Measurements from ENCODE around the gene VWA5B2. TPM values are rescaled to one million over a fixed set of nuclear protein-coding genes. Genes with fewer than 3 reads are reported as not detected.

VWA5B2 gene
- total RNA-seq, 1 experiment from 2014 or later = 2.7 TPM

- Mint-ChIP-seq H3K36me3 (ENCODE audit: insufficient read depth in 1 of 3, low read depth in 3 of 3) (peaks cover 45 to 76% (median 65%) of the 10 kb centered on the region in 3 experiments), H3K27ac (no peak overlapping the region)
- no CpG with 5 or more reads among the region's 13 CpGs for WGBS (ENCODE audit: extremely low coverage, insufficient read length, low lambda C conversion rate)
Observed at GRCh38 chr3:184189421-184189820, 40.0 kb upstream of the VWA5B2 start.

More at GRCh38 chr3:184189421-184189820, 40.0 kb upstream of the VWA5B2 start:
- no peak overlapping the region for H2BK5ac ChIP-seq (ENCODE audit: insufficient read length, low read length)
- H2AK5ac ChIP-seq (ENCODE audit: insufficient read length, low read length) = no peak overlapping the region
- no peaks in the 10 kb centered on the region for H3K4me1 ChIP-seq (ENCODE audit: insufficient read depth, low read length)
- DNase-seq = no peak
- H4K8ac ChIP-seq (replicated peaks; ENCODE audit: insufficient read length, low read depth, low read length) = no peak overlapping the region
- H3K27ac ChIP-seq (ENCODE audit: insufficient read length, low read depth, low read length) = no peak overlapping the region
- H2AFZ ChIP-seq (ENCODE audit: low read length) = no peak overlapping the region
- H3K9ac ChIP-seq (ENCODE audit: extremely low read depth, insufficient read length, low read length) = no peak overlapping the region
- H4K20me1 ChIP-seq (ENCODE audit: control insufficient read depth, insufficient read depth, insufficient read length) = no peaks in the 10 kb centered on the region
- H2BK120ac ChIP-seq (ENCODE audit: low read depth, low read length, poor library complexity, severe bottlenecking) = no peak overlapping the region
- H3K23ac ChIP-seq (ENCODE audit: insufficient read length, low read depth, low read length) = no peak overlapping the region
- Mint-ChIP-seq H3K4me3 (no peak overlapping the region), H3K9me3 (no peaks in the 10 kb centered on the region; a peak in 1 of 5 replicates), H3K27me3 (ENCODE audit: low read depth) (peaks cover 1% of the 10 kb centered on the region; the same call in 1 of the 2 replicates), H3K4me1 (peaks cover 20 to 21% of the 10 kb centered on the region in 2 experiments)
- H3K18ac ChIP-seq (ENCODE audit: insufficient read length, low read depth, low read length) = no peak overlapping the region
- H3K14ac ChIP-seq (ENCODE audit: insufficient read depth, low read length) = no peak overlapping the region
- H3K27me3 ChIP-seq (ENCODE audit: insufficient read depth, low read length) = no peaks in the 10 kb centered on the region
- H3T11ph ChIP-seq (ENCODE audit: low read length) = no peak overlapping the region
- H2BK12ac ChIP-seq (ENCODE audit: insufficient read length, low read depth, low read length) = no peak overlapping the region
- H3K79me2 ChIP-seq (ENCODE audit: insufficient read depth, low read length) = peaks cover 5% of the 10 kb centered on the region; the same call in 1 of the 2 replicates
- no peak overlapping the region for H2BK20ac ChIP-seq (ENCODE audit: low read depth, low read length, poor library complexity, severe bottlenecking)
- H4K91ac ChIP-seq (ENCODE audit: insufficient read length, low read depth, low read length) = no peak overlapping the region
- no peak overlapping the region for H2BK15ac ChIP-seq (ENCODE audit: low read depth, low read length)
- no peak for TF ChIP-seq CTCF (conservative IDR thresholded peaks at IDR 0.05)
- no peak overlapping the region for H3K4me2 ChIP-seq (ENCODE audit: insufficient read depth, insufficient read length, low read length)
- H4K5ac ChIP-seq (ENCODE audit: insufficient read length, low read depth, low read length) = no peak overlapping the region
- no peak overlapping the region for H3K4ac ChIP-seq (ENCODE audit: low read depth, low read length)
- H3K23me2 ChIP-seq (ENCODE audit: insufficient read length, low read depth, low read length, poor library complexity, severe bottlenecking) = peaks cover 14% of the 10 kb centered on the region
- H3K79me1 ChIP-seq (ENCODE audit: insufficient read depth, low read depth, low read length, poor library complexity, severe bottlenecking) = peaks cover 5% of the 10 kb centered on the region
- no peaks in the 10 kb centered on the region for H3K9me3 ChIP-seq (ENCODE audit: control insufficient read depth, low read depth, low read length)
- H3K56ac ChIP-seq (ENCODE audit: insufficient read length, low read depth, low read length) = no peak overlapping the region
